HEK293 (cell line): ENCODE measurements around the gene CLIP4.

Experiments used
- CTCF ChIA-PET: fragments of 350-600 bp; formaldehyde crosslinking; extraction: SDS; loops from one replicate; lab custom pipeline; 2021; ENCODE audit warnings: antibody characterized with exemption; lab: Yijun Ruan, JAX
- POLR2A ChIA-PET: fragments of 300-600 bp; formaldehyde crosslinking; extraction: SDS; loops from one replicate; lab custom pipeline; 2020; ENCODE audit warnings: antibody characterized with exemption, inconsistent platforms; lab: Yijun Ruan, JAX
- H3K27ac ChIP-seq: fragments of 200-500 bp; sonication (Bioruptor generic); 2 replicates; pipeline ENCODE4 v1.5.1; 2014; ENCODE audit warnings: low read depth, low read length, control low read depth, inconsistent platforms; ENCODE audit errors: extremely low read depth
- H3K36me3 ChIP-seq, 2 experiments: fragments of 200-500 bp in 1 of 2; sonication (Bioruptor generic) in 1 of 2; 1 replicate in 1 of 2; 2 replicates in 1 of 2; pipeline ENCODE4 v1.5.1; 2014 to 2017; ENCODE audit warnings: inconsistent platforms in 2 of 2, low read length in 2 of 2; ENCODE audit not compliant: control insufficient read depth in 2 of 2, insufficient read depth in 1 of 2
- H3K4me1 ChIP-seq: fragments of 200-500 bp; sonication (Bioruptor generic); 2 replicates; pipeline ENCODE4 v1.5.1; 2014; ENCODE audit warnings: mild to moderate bottlenecking, low read length, inconsistent platforms; ENCODE audit not compliant: control insufficient read depth, insufficient read depth
- H3K4me3 ChIP-seq: 2 replicates; pipeline ENCODE4 v1.5.1; 2011; ENCODE audit warnings: low read depth, mild to moderate bottlenecking, control low read depth, low read length, moderate library complexity
- H3K9me3 ChIP-seq: fragments of 200-500 bp; sonication (Bioruptor generic); 2 replicates; pipeline ENCODE4 v1.5.1; 2014; ENCODE audit warnings: low read depth, low read length, inconsistent platforms; ENCODE audit not compliant: control insufficient read depth, insufficient read depth
- GLI4 ChIP-seq: fragments of 450-650 bp; formaldehyde crosslinking; IDR thresholded peaks from 2 replicates; pipeline ENCODE4 v1.5.1; 2016; ENCODE audit warnings: missing biosample characterization, missing genetic modification characterization
- KLF16 ChIP-seq: fragments of 450-650 bp; formaldehyde crosslinking; IDR thresholded peaks from 2 replicates; pipeline ENCODE4 v1.5.1; 2017; ENCODE audit warnings: missing biosample characterization, missing genetic modification characterization
- MYNN ChIP-seq: fragments of 450-650 bp; formaldehyde crosslinking; IDR thresholded peaks from 2 replicates; pipeline ENCODE4 v1.5.1; 2016; ENCODE audit warnings: missing biosample characterization, missing genetic modification characterization, borderline replicate concordance
- SP7 ChIP-seq: fragments of 450-650 bp; formaldehyde crosslinking; IDR thresholded peaks from 2 replicates; pipeline ENCODE4 v1.5.1; 2016; ENCODE audit warnings: missing biosample characterization, missing genetic modification characterization
- TRIM28 ChIP-seq: IDR thresholded peaks from 2 replicates; pipeline ENCODE4 v1.6.1; 2011; ENCODE audit warnings: low read length, control low read depth, borderline replicate concordance
- ZNF155 ChIP-seq: fragments of 450-650 bp; formaldehyde crosslinking; IDR thresholded peaks from 2 replicates; pipeline ENCODE4 v1.5.1; 2016; ENCODE audit warnings: missing biosample characterization, missing genetic modification characterization
- ZNF184 ChIP-seq: fragments of 450-650 bp; IDR thresholded peaks from 2 replicates; pipeline ENCODE4 v1.5.1; 2018; ENCODE audit warnings: missing biosample characterization, mild to moderate bottlenecking, missing genetic modification characterization
- ZNF292 ChIP-seq: fragments of 450-650 bp; formaldehyde crosslinking; IDR thresholded peaks from 2 replicates; pipeline ENCODE4 v1.5.1; 2016; ENCODE audit warnings: low read depth, missing biosample characterization, missing genetic modification characterization, borderline replicate concordance
- ZNF48 ChIP-seq: fragments of 450-650 bp; formaldehyde crosslinking; IDR thresholded peaks from 2 replicates; pipeline ENCODE4 v1.5.1; 2016; ENCODE audit warnings: missing biosample characterization, missing genetic modification characterization
- ZNF501 ChIP-seq: fragments of 450-650 bp; formaldehyde crosslinking; IDR thresholded peaks from 2 replicates; pipeline ENCODE4 v1.5.1; 2016; ENCODE audit warnings: missing biosample characterization, missing genetic modification characterization
- ZNF585B ChIP-seq: fragments of 450-650 bp; formaldehyde crosslinking; IDR thresholded peaks from 2 replicates; pipeline ENCODE4 v1.5.1; 2016; ENCODE audit warnings: missing biosample characterization, missing genetic modification characterization
- ZNF610 ChIP-seq: fragments of 450-650 bp; formaldehyde crosslinking; IDR thresholded peaks from 2 replicates; pipeline ENCODE4 v1.5.1; 2016; ENCODE audit warnings: missing biosample characterization, missing genetic modification characterization, borderline replicate concordance
- ZNF621 ChIP-seq: fragments of 450-650 bp; formaldehyde crosslinking; IDR thresholded peaks from 2 replicates; pipeline ENCODE4 v1.5.1; 2017; ENCODE audit warnings: missing biosample characterization, missing genetic modification characterization
- ZNF658 ChIP-seq: fragments of 450-650 bp; formaldehyde crosslinking; IDR thresholded peaks from 2 replicates; pipeline ENCODE4; 2016; ENCODE audit warnings: missing biosample characterization, missing genetic modification characterization
- ZNF660 ChIP-seq: fragments of 450-650 bp; IDR thresholded peaks from 2 replicates; pipeline ENCODE4 v1.5.1; 2018; ENCODE audit warnings: missing biosample characterization, mild to moderate bottlenecking, missing genetic modification characterization
- ZNF677 ChIP-seq: fragments of 450-650 bp; IDR thresholded peaks from 2 replicates; pipeline ENCODE4 v1.5.0; 2018; ENCODE audit warnings: missing biosample characterization, mild to moderate bottlenecking, missing genetic modification characterization, moderate library complexity
- TF ChIP-seq, protein P1 (sequence below): fragments of 450-650 bp; formaldehyde crosslinking; IDR thresholded peaks from 2 replicates; pipeline ENCODE4 v1.5.1; 2017; ENCODE audit warnings: missing biosample characterization, missing genetic modification characterization
- TF ChIP-seq, protein P2 (sequence below): fragments of 450-650 bp; formaldehyde crosslinking; IDR thresholded peaks from 2 replicates; pipeline ENCODE4 v1.5.1; 2016; ENCODE audit warnings: missing biosample characterization, missing genetic modification characterization
- TF ChIP-seq, protein P3 (sequence below): fragments of 450-650 bp; formaldehyde crosslinking; IDR thresholded peaks from 2 replicates; pipeline ENCODE4 v1.5.1; 2016; ENCODE audit warnings: missing biosample characterization, missing genetic modification characterization
- TF ChIP-seq, protein P4 (sequence below): fragments of 450-650 bp; formaldehyde crosslinking; IDR thresholded peaks from 2 replicates; pipeline ENCODE4 v1.5.1; 2016; ENCODE audit warnings: missing biosample characterization, missing genetic modification characterization, borderline replicate concordance

The CLIP4 gene

DNA sequence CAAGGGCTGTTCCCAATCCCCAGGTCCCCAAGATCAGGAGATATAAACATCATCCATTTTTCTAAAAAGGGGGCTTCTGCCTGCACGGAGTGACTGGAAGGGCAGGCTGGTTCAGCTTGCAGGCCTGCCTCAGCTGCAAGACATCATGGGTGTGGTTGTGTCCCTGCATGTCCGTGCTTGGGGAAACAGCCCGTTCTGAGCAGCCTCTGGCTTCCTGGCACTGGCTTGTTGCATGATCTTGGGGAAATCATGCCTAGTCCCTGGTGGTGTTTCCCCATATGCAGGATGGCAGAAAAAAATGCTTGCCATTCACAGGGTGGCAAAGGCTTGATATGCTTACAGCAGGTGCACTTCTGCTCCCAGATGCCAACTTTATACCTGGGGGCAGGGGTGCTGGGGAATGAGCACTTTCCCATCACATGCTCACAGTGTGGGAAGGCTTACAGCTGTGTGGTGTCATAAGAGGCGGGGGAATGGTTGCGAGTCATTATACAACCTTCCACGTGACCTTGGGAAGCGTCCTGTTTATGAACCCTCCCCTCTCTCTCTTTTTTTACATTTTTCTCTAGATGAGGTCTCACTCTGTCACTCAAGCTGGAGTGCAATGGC, 48.1 kb upstream of the CLIP4 start:
- Histone ChIP-seq H3K36me3 (no peaks in the 10 kb centered on the region), H3K27ac (no peak overlapping the region), H3K9me3 (no peaks in the 10 kb centered on the region), H3K4me3 (no peak overlapping the region), H3K4me1 (0 out of 2 replicates have a peak, but pooled peaks cover 3% of the 10 kb centered on the region)
- POLR2A ChIA-PET = interaction anchor here (1.0 to 1.1 kb wide), 2 partner anchors 34 to 74 kb away, joined by 3 to 4 read pairs; no protein-coding TSS in a partner anchor
- CTCF ChIA-PET = interaction anchor here (0.9 kb wide), 1 partner anchor 11 kb away, joined by 3 read pairs; no protein-coding TSS in a partner anchor
- TF ChIP-seq GLI4 (tag by site-specific recombination) (no peak), ZNF184 (tag by site-specific recombination) (no peak), SP7 (tag by site-specific recombination) (no peak), ZNF677 (no peak)
- TF ChIP-seq, protein P1, sequence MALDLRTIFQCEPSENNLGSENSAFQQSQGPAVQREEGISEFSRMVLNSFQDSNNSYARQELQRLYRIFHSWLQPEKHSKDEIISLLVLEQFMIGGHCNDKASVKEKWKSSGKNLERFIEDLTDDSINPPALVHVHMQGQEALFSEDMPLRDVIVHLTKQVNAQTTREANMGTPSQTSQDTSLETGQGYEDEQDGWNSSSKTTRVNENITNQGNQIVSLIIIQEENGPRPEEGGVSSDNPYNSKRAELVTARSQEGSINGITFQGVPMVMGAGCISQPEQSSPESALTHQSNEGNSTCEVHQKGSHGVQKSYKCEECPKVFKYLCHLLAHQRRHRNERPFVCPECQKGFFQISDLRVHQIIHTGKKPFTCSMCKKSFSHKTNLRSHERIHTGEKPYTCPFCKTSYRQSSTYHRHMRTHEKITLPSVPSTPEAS (tag by site-specific recombination) = no peak

DNA sequence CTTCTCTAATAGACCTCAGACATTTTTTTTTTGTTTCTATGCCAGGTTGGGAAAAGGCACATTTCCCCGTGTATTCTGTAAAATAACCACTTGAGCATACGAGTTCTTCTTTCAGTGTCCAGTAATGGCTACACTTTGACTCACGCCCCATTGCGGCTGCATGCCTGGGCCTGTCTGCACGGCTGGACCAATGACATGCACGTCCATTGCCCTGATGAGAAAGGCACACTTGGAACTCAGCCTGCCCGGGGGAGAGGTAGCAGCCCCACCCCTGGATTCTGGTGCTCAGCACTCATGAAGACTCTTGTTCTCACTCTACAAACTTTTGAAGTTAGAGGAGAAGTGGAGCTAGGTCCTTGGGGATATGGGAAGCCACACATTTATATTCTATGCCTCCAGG, 46.7 kb upstream of the CLIP4 start:
- ChIA-PET POLR2A (interaction anchor here (1.1 kb wide), 1 partner anchor 75 kb away, joined by 4 read pairs; no protein-coding TSS in a partner anchor), CTCF (interaction anchor here (0.5 kb wide), 1 partner anchor 110 kb away, joined by 3 read pairs; no protein-coding TSS in a partner anchor)
- H3K4me3 ChIP-seq = no peak overlapping the region
- H3K27ac ChIP-seq = no peak overlapping the region
- TF ChIP-seq, protein P2, sequence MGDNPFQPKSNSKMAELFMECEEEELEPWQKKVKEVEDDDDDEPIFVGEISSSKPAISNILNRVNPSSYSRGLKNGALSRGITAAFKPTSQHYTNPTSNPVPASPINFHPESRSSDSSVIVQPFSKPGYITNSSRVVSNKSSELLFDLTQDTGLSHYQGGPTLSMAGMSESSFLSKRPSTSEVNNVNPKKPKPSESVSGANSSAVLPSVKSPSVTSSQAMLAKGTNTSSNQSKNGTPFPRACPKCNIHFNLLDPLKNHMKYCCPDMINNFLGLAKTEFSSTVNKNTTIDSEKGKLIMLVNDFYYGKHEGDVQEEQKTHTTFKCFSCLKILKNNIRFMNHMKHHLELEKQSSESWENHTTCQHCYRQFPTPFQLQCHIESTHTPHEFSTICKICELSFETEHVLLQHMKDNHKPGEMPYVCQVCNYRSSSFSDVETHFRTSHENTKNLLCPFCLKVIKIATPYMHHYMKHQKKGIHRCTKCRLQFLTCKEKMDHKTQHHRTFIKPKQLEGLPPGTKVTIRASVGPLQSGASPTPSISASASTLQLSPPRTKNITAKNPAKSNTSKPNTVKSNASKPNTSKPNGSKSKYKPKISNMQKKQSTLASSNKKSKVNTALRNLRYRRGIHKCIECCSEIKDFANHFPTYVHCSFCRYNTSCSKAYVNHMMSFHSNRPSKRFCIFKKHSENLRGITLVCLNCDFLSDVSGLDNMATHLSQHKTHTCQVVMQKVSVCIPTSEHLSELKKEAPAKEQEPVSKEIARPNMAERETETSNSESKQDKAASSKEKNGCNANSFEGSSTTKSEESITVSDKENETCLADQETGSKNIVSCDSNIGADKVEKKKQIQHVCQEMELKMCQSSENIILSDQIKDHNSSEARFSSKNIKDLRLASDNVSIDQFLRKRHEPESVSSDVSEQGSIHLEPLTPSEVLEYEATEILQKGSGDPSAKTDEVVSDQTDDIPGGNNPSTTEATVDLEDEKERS = no peak
- TF ChIP-seq TRIM28 = peak; percentile 28; the same call in 1 of the 2 replicates
- no peaks in the 10 kb centered on the region for H3K36me3 ChIP-seq
- no peaks in the 10 kb centered on the region for H3K9me3 ChIP-seq
- H3K4me1 ChIP-seq = 0 out of 2 replicates have a peak, but pooled peaks cover 3% of the 10 kb centered on the region

DNA sequence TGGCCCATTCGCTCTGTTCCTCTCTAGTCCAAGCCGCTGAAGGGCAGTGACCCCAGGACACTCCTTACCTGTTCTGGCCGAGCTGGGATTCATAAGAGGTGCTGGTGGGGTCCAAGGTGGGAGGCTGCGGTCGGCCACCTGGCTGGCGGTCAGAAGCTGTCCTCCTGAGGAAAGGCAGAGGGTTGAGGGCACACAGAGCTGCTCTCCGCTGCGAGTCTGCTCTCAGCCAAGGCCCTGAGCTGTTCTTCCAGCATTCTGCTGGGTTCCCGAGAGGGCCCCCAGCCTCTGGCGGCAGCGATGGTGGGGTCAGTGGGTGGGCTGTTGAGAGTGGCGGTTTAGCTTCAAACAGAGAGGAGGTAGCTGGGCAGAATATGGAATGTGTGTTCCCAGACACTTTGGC, 44.7 kb upstream of the CLIP4 start:
- ChIA-PET CTCF (interaction anchor here (0.5 kb wide), 1 partner anchor 16 kb away, joined by 3 read pairs; no protein-coding TSS in a partner anchor), POLR2A (no interaction called here)
- no peaks in the 10 kb centered on the region for H3K9me3 ChIP-seq
- H3K4me3 ChIP-seq = no peak overlapping the region
- H3K36me3 ChIP-seq = no peaks in the 10 kb centered on the region
- H3K4me1 ChIP-seq = 0 out of 2 replicates have a peak, but pooled peaks cover 3% of the 10 kb centered on the region
- H3K27ac ChIP-seq = no peak overlapping the region
- TF ChIP-seq ZNF585B (tag by site-specific recombination) (no peak), ZNF48 (no peak), ZNF292 (tag by site-specific recombination) (no peak), ZNF621 (tag by site-specific recombination) (no peak), KLF16 (tag by site-specific recombination) (no peak), ZNF610 (no peak), ZNF660 (no peak), ZNF658 (tag by site-specific recombination) (no peak), ZNF501 (tag by site-specific recombination) (no peak), MYNN (tag by site-specific recombination) (no peak), ZNF155 (tag by site-specific recombination) (no peak)
- TF ChIP-seq, protein P3, sequence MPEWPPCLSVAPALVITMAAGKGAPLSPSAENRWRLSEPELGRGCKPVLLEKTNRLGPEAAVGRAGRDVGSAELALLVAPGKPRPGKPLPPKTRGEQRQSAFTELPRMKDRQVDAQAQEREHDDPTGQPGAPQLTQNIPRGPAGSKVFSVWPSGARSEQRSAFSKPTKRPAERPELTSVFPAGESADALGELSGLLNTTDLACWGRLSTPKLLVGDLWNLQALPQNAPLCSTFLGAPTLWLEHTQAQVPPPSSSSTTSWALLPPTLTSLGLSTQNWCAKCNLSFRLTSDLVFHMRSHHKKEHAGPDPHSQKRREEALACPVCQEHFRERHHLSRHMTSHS (tag by site-specific recombination) = no peak
- TF ChIP-seq, protein P4, sequence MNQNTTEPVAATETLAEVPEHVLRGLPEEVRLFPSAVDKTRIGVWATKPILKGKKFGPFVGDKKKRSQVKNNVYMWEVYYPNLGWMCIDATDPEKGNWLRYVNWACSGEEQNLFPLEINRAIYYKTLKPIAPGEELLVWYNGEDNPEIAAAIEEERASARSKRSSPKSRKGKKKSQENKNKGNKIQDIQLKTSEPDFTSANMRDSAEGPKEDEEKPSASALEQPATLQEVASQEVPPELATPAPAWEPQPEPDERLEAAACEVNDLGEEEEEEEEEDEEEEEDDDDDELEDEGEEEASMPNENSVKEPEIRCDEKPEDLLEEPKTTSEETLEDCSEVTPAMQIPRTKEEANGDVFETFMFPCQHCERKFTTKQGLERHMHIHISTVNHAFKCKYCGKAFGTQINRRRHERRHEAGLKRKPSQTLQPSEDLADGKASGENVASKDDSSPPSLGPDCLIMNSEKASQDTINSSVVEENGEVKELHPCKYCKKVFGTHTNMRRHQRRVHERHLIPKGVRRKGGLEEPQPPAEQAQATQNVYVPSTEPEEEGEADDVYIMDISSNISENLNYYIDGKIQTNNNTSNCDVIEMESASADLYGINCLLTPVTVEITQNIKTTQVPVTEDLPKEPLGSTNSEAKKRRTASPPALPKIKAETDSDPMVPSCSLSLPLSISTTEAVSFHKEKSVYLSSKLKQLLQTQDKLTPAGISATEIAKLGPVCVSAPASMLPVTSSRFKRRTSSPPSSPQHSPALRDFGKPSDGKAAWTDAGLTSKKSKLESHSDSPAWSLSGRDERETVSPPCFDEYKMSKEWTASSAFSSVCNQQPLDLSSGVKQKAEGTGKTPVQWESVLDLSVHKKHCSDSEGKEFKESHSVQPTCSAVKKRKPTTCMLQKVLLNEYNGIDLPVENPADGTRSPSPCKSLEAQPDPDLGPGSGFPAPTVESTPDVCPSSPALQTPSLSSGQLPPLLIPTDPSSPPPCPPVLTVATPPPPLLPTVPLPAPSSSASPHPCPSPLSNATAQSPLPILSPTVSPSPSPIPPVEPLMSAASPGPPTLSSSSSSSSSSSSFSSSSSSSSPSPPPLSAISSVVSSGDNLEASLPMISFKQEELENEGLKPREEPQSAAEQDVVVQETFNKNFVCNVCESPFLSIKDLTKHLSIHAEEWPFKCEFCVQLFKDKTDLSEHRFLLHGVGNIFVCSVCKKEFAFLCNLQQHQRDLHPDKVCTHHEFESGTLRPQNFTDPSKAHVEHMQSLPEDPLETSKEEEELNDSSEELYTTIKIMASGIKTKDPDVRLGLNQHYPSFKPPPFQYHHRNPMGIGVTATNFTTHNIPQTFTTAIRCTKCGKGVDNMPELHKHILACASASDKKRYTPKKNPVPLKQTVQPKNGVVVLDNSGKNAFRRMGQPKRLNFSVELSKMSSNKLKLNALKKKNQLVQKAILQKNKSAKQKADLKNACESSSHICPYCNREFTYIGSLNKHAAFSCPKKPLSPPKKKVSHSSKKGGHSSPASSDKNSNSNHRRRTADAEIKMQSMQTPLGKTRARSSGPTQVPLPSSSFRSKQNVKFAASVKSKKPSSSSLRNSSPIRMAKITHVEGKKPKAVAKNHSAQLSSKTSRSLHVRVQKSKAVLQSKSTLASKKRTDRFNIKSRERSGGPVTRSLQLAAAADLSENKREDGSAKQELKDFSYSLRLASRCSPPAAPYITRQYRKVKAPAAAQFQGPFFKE (tag by site-specific recombination) = no peak
